Suppressor macrophage treated with lipopolysaccharide for 4 hours (primary cell): ENCODE data around the gene PDK4.

Source experiments
- DNase-seq: peaks from one replicate; pipeline ENCODE4 v3.0.0-alpha.2; 2020

Gene PDK4

GRCh38 chr7:95604397-95604796 lies 8.1 kb upstream of the PDK4 start:
- peak; percentile 29 for DNase-seq

- no peak for DNase-seq
These were observed 6.1 kb upstream of the PDK4 start for GRCh38 chr7:95602421-95602820.

- DNase-seq = no peak
These were observed 5.0 kb upstream of the PDK4 start for GRCh38 chr7:95601316-95601715.

- no peak for DNase-seq
These were observed 2.8 kb upstream of the PDK4 start for GRCh38 chr7:95599069-95599468.

- no peak for DNase-seq
These were observed 2.2 kb upstream of the PDK4 start for GRCh38 chr7:95598511-95598910.

GRCh38 chr7:95595746-95596197 lies 544 bp downstream of the PDK4 start:
- no peak for DNase-seq

- DNase-seq = no peak
These were observed 2.1 kb downstream of the PDK4 start for GRCh38 chr7:95594185-95594584.

GRCh38 chr7:95593343-95593742 lies 3.0 kb downstream of the PDK4 start:
- no peak for DNase-seq

GRCh38 chr7:95592570-95592969 lies 3.7 kb downstream of the PDK4 start:
- no peak for DNase-seq

- no peak for DNase-seq
These were observed 5.7 kb downstream of the PDK4 start for GRCh38 chr7:95590387-95591248.

- no peak for DNase-seq
These were observed 6.5 kb downstream of the PDK4 start for GRCh38 chr7:95589766-95590165.

- no peak for DNase-seq
These were observed 7.3 kb downstream of the PDK4 start for GRCh38 chr7:95589031-95589430.

- DNase-seq = no peak
These were observed 9.4 kb downstream of the PDK4 start for GRCh38 chr7:95586951-95587301.

GRCh38 chr7:95585426-95585789 lies 10.9 kb downstream of the PDK4 start:
- DNase-seq = no peak

- no peak for DNase-seq
These were observed 11.4 kb downstream of the PDK4 start for GRCh38 chr7:95584769-95585425.

GRCh38 chr7:95583834-95584621 lies 12.3 kb downstream of the PDK4 start:
- no peak for DNase-seq

- DNase-seq = no peak
These were observed 13.6 kb downstream of the PDK4 start for GRCh38 chr7:95582578-95583293.

GRCh38 chr7:95581467-95581866 lies 14.8 kb downstream of the PDK4 start:
- no peak for DNase-seq

- DNase-seq = no peak
These were observed 17.0 kb downstream of the PDK4 start for GRCh38 chr7:95579318-95579717.

- DNase-seq = no peak
These were observed 17.9 kb downstream of the PDK4 start for GRCh38 chr7:95578299-95578855.

- no peak for DNase-seq
These were observed 19.2 kb downstream of the PDK4 start for GRCh38 chr7:95577137-95577536.

- no peak for DNase-seq
These were observed 26.6 kb downstream of the PDK4 start for GRCh38 chr7:95569720-95570119.

- no peak for DNase-seq
These were observed 35.6 kb downstream of the PDK4 start for GRCh38 chr7:95560674-95561073.
